Activated naive CD4-positive, alpha-beta T cell treated with anti-CD3 and anti-CD28 coated beads, Interleukin-2, amount 10 ng/mL, durations not matched to agents 7 days and 5 days (primary cell): ENCODE data around the gene GALNT14.
"Not testable (repeated sequence)": the region's sequence is repeated elsewhere in the genome, so short reads cannot be mapped to it uniquely, and the experiment has no call there.

ENCODE experiments used
- CTCF ChIA-PET: fragments of 350-600 bp; sonication (Branson Sonifier 250); formaldehyde crosslinking; loops from one replicate; lab custom pipeline; 2021; ENCODE audit warnings: antibody characterized with exemption; lab: Charles Lee
- DNase-seq: peaks from one replicate; pipeline ENCODE4 v3.0.0-alpha.2; 2020
- H3K27ac Mint-ChIP-seq: one replicate; pipeline ENCODE4 v1.8.0; 2021; ENCODE audit warnings: mild to moderate bottlenecking, moderate library complexity, mixed read lengths
- H3K27me3 Mint-ChIP-seq: one replicate; pipeline ENCODE4 v1.8.0; 2021; ENCODE audit warnings: mild to moderate bottlenecking, mixed read lengths
- H3K36me3 Mint-ChIP-seq: one replicate; pipeline ENCODE4 v1.8.0; 2021; ENCODE audit warnings: mixed read lengths
- H3K4me1 Mint-ChIP-seq: one replicate; pipeline ENCODE4 v1.8.0; 2021; ENCODE audit warnings: mixed read lengths
- H3K4me3 Mint-ChIP-seq: one replicate; pipeline ENCODE4 v1.8.0; 2021; ENCODE audit warnings: mild to moderate bottlenecking, moderate library complexity, mixed read lengths
- H3K9me3 Mint-ChIP-seq: one replicate; pipeline ENCODE4 v1.8.0; 2021; ENCODE audit warnings: mixed read lengths

Gene GALNT14

DNA sequence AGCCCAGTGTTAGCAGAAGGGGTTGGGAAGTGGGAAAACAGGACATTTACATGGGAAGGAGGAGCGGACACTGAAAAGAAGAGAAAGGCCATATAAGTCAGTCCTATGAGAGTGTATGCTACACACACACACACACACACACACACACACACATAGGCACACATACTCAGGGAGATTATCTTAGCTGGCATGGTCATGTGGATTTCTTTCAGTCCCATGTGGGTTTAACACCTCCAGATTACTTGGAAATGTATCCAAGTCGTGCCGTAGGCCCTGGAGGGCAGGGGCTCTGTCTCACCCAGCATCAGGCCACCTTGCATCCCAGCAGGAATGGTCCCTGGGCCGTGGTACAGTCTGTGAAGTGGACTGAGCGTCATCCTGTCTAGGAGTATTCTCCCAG lies 217.7 kb downstream of the GALNT14 start:
- H3K27me3 Mint-ChIP-seq, result no peaks in the 10 kb centered on the region
- no peak overlapping the region for H3K27ac Mint-ChIP-seq
- no peaks in the 10 kb centered on the region for H3K4me1 Mint-ChIP-seq
- DNase-seq, result no peak
- no peaks in the 10 kb centered on the region for H3K9me3 Mint-ChIP-seq
- H3K36me3 Mint-ChIP-seq, result no peaks in the 10 kb centered on the region
- no peak overlapping the region for H3K4me3 Mint-ChIP-seq
- CTCF ChIA-PET, result no interaction called here

GRCh38 chr2:30915486-30915885 lies 222.8 kb downstream of the GALNT14 start:
- no peaks in the 10 kb centered on the region for H3K9me3 Mint-ChIP-seq
- DNase-seq, result no peak
- CTCF ChIA-PET, result no interaction called here
- H3K27me3 Mint-ChIP-seq, result no peaks in the 10 kb centered on the region
- no peaks in the 10 kb centered on the region for H3K4me1 Mint-ChIP-seq
- no peak overlapping the region for H3K27ac Mint-ChIP-seq
- H3K4me3 Mint-ChIP-seq, result no peak overlapping the region
- H3K36me3 Mint-ChIP-seq, result no peaks in the 10 kb centered on the region

DNA sequence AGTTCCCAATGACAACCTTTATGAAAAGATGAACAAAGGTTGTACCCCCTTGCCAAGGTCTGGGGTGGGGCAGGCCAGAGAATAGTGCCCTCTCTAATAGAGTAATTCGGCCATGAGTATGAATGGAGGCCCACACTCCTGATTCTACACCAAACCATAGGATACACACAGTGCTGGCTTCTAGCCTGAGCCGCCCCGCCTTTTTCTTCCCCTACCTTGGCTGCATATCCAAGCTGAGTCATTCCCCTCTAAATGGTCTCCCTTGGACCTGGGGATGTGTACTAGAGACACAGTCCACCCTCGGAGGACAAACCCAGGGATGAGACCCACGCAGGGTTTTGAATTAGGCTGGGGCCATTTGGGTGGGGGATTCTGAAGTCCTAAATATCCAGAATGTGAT lies 223.8 kb downstream of the GALNT14 start:
- H3K27ac Mint-ChIP-seq, result no peak overlapping the region
- CTCF ChIA-PET, result no interaction called here
- H3K27me3 Mint-ChIP-seq, result no peaks in the 10 kb centered on the region

GRCh38 chr2:30912056-30912455 lies 226.2 kb downstream of the GALNT14 start:
- DNase-seq, result no peak
- Mint-ChIP-seq H3K4me3 (no peak overlapping the region), H3K9me3 (peaks cover 2% of the 10 kb centered on the region), H3K27ac (no peak overlapping the region), H3K4me1 (no peaks in the 10 kb centered on the region), H3K27me3 (no peaks in the 10 kb centered on the region), H3K36me3 (no peaks in the 10 kb centered on the region)
- CTCF ChIA-PET, result no interaction called here

More for the DNA sequence above, 223.8 kb downstream of the GALNT14 start:
- Mint-ChIP-seq H3K4me1 (no peaks in the 10 kb centered on the region), H3K9me3 (peaks cover 2% of the 10 kb centered on the region), H3K4me3 (no peak overlapping the region), H3K36me3 (no peaks in the 10 kb centered on the region)
- DNase-seq, result no peak

GRCh38 chr2:30911327-30911726 lies 226.9 kb downstream of the GALNT14 start:
- Mint-ChIP-seq H3K27ac (no peak overlapping the region), H3K4me3 (no peak overlapping the region), H3K36me3 (no peaks in the 10 kb centered on the region), H3K27me3 (no peaks in the 10 kb centered on the region), H3K9me3 (peaks cover 2% of the 10 kb centered on the region), H3K4me1 (no peaks in the 10 kb centered on the region)
- CTCF ChIA-PET, result no interaction called here
- no peak for DNase-seq

GRCh38 chr2:30910686-30911085 lies 227.6 kb downstream of the GALNT14 start:
- Mint-ChIP-seq H3K9me3 (peaks cover 2% of the 10 kb centered on the region), H3K36me3 (no peaks in the 10 kb centered on the region), H3K27me3 (no peaks in the 10 kb centered on the region), H3K27ac (no peak overlapping the region), H3K4me3 (no peak overlapping the region), H3K4me1 (no peaks in the 10 kb centered on the region)
- DNase-seq, result no peak
- CTCF ChIA-PET, result no interaction called here

GRCh38 chr2:30904437-30904836 lies 233.8 kb downstream of the GALNT14 start:
- H3K9me3 Mint-ChIP-seq, H3K27ac Mint-ChIP-seq, DNase-seq, H3K36me3 Mint-ChIP-seq, H3K4me3 Mint-ChIP-seq, H3K27me3 Mint-ChIP-seq, H3K4me1 Mint-ChIP-seq, CTCF ChIA-PET: not testable (repeated sequence)

GRCh38 chr2:30903326-30903725 lies 234.9 kb downstream of the GALNT14 start:
- Mint-ChIP-seq H3K27ac (no peak overlapping the region), H3K4me1 (no peaks in the 10 kb centered on the region), H3K9me3 (no peaks in the 10 kb centered on the region), H3K27me3 (no peaks in the 10 kb centered on the region), H3K4me3 (no peak overlapping the region), H3K36me3 (no peaks in the 10 kb centered on the region)
- CTCF ChIA-PET, result no interaction called here
- no peak for DNase-seq

- Mint-ChIP-seq H3K4me1 (no peaks in the 10 kb centered on the region), H3K4me3 (no peak overlapping the region), H3K27ac (no peak overlapping the region), H3K9me3 (no peaks in the 10 kb centered on the region), H3K27me3 (peaks cover 4% of the 10 kb centered on the region), H3K36me3 (no peaks in the 10 kb centered on the region)
- DNase-seq, result no peak
- CTCF ChIA-PET, result no interaction called here
Measured at GRCh38 chr2:30900381-30900780, 237.9 kb downstream of the GALNT14 start.

- CTCF ChIA-PET, result no interaction called here
- Mint-ChIP-seq H3K9me3 (no peaks in the 10 kb centered on the region), H3K4me3 (no peak overlapping the region), H3K27me3 (peaks cover 4% of the 10 kb centered on the region), H3K4me1 (no peaks in the 10 kb centered on the region), H3K36me3 (no peaks in the 10 kb centered on the region), H3K27ac (no peak overlapping the region)
- no peak for DNase-seq
Measured at GRCh38 chr2:30899516-30900054, 238.7 kb downstream of the GALNT14 start.

DNA sequence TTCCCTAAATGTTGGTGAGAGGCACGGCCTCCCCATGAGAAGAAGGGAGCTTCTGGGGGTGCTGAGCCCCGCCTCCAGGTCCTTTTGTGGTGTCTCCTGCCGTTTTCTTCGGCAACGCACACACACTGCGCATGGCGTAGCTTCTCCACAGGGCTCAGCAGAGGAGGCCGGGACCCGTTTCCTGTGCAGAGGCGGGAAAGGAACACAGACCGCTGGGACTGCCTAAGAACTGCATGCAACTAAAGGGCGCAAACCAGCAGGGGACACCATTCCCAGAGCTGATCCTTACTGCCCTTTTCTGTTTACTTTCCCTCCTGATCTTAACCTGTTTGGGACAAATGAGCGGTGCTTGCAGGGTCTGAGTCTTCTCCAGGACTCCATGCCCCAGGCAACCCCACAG lies 240.7 kb downstream of the GALNT14 start:
- Mint-ChIP-seq H3K27ac (no peak overlapping the region), H3K4me1 (no peaks in the 10 kb centered on the region), H3K4me3 (no peak overlapping the region), H3K36me3 (no peaks in the 10 kb centered on the region), H3K9me3 (no peaks in the 10 kb centered on the region), H3K27me3 (peaks cover 4% of the 10 kb centered on the region)
- CTCF ChIA-PET, result no interaction called here
- DNase-seq, result no peak

GRCh38 chr2:30894498-30895119 lies 243.6 kb downstream of the GALNT14 start:
- H3K27ac Mint-ChIP-seq, result no peak overlapping the region
- CTCF ChIA-PET, result interaction anchor here (1.3 kb wide), 1 partner anchor 275 kb away, joined by 3 read pairs; no protein-coding TSS in a partner anchor
- no peak for DNase-seq
- no peak overlapping the region for H3K4me3 Mint-ChIP-seq
- H3K4me1 Mint-ChIP-seq, result no peaks in the 10 kb centered on the region
- H3K36me3 Mint-ChIP-seq, result no peaks in the 10 kb centered on the region
- peaks cover 4% of the 10 kb centered on the region for H3K27me3 Mint-ChIP-seq
- no peaks in the 10 kb centered on the region for H3K9me3 Mint-ChIP-seq

DNA sequence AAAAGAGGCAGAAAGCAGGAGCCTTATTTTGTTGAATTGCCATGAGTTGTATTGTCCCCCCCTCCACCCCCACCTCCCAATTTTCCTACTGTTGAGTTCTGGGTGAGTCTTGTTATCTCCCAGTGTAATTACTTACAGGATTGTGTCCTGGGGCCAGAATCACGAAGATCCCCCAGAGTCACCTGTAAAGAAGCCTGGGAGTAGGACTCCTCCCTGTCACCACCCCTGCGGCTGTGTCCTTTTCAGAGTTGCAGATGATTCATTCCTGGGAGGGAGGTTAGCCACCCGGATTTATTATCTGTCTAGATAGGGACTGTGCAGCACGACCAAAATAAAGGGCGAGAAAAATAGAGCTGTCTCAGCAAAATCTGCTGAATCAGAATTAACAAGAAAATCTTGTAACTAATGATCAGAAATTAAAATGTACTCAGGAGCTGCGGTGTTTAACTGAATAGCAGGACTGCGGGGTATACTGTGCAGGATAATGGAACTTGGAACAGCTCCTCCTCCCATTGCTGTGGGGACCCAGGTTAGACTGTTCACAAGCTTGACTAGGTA lies 249.3 kb downstream of the GALNT14 start:
- Mint-ChIP-seq H3K4me3 (no peak overlapping the region), H3K9me3 (no peaks in the 10 kb centered on the region), H3K27me3 (no peaks in the 10 kb centered on the region), H3K27ac (no peak overlapping the region), H3K4me1 (no peaks in the 10 kb centered on the region), H3K36me3 (no peaks in the 10 kb centered on the region)
- CTCF ChIA-PET, result no interaction called here
- DNase-seq, result no peak

GRCh38 chr2:30886080-30886479 lies 252.2 kb downstream of the GALNT14 start:
- H3K36me3 Mint-ChIP-seq, result no peaks in the 10 kb centered on the region
- no peaks in the 10 kb centered on the region for H3K4me1 Mint-ChIP-seq
- no peak overlapping the region for H3K4me3 Mint-ChIP-seq
- no peaks in the 10 kb centered on the region for H3K9me3 Mint-ChIP-seq
- no peak for DNase-seq
- no peaks in the 10 kb centered on the region for H3K27me3 Mint-ChIP-seq
- CTCF ChIA-PET, result no interaction called here
- no peak overlapping the region for H3K27ac Mint-ChIP-seq

DNA sequence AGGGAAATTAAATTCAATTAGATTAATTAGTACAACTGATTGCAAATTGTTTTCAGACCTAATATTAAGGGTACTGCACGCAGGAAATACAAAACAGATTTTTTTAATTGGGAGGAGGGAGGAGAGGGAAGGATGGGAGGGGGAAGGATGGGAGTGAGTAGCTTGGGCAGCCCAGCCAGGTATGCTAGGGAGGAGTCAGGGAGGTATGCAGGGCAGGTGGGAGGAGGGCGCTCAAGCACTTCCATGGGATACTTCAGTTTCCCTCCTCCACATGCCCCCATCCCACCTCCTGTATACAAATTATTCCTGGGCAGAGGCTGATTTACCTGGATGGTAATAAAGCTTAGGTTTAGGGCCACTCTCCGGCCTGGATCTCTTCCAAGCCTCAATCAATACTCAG lies 254.4 kb downstream of the GALNT14 start:
- CTCF ChIA-PET, result no interaction called here

More for the DNA sequence above, 254.4 kb downstream of the GALNT14 start:
- DNase-seq, result no peak
- H3K4me3 Mint-ChIP-seq, result no peak overlapping the region
- H3K27ac Mint-ChIP-seq, result no peak overlapping the region
- H3K9me3 Mint-ChIP-seq, result no peaks in the 10 kb centered on the region
- H3K4me1 Mint-ChIP-seq, result no peaks in the 10 kb centered on the region
- no peaks in the 10 kb centered on the region for H3K36me3 Mint-ChIP-seq
- peaks cover 5% of the 10 kb centered on the region for H3K27me3 Mint-ChIP-seq
